ENCODE results near the gene GARRE1. TPM values are rescaled to one million over a fixed set of nuclear protein-coding genes. Genes with fewer than 3 reads are reported as not detected.

The GARRE1 gene
- total and polyA plus RNA-seq, 4 donors: 4.0 to 13.7 (median 9.0) TPM

DNA sequence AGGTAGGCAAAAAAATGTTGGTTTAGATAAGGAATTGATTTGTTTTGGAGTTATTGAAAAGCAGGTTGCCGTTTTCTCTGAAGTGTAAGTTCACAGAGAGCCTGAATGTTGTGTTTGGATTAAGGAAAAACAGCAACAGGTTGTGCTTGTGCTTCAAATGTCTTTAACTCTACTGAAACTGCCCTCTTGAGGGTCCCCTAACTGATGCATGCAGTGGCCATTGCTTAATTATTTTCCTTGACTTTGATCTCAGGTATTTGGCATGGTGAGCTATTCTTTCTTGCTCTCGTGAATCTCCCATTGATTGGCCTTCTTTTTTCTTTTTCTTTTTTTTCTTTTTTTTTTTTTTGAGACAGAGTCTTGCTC, 3.2 kb downstream of the GARRE1 start:
- H3K36me3 ChIP-seq (ENCODE audit: control insufficient read depth in 4 of 4, insufficient read depth in 3 of 4, low read depth in 1 of 4, low read length in 3 of 4): no peaks in the 10 kb centered on the region
- no peak for TF ChIP-seq YY1 (IDR thresholded peaks at IDR 0.05)
- no peak for TF ChIP-seq FOXA1 (IDR thresholded peaks at IDR 0.05)
- TF ChIP-seq, protein P1, sequence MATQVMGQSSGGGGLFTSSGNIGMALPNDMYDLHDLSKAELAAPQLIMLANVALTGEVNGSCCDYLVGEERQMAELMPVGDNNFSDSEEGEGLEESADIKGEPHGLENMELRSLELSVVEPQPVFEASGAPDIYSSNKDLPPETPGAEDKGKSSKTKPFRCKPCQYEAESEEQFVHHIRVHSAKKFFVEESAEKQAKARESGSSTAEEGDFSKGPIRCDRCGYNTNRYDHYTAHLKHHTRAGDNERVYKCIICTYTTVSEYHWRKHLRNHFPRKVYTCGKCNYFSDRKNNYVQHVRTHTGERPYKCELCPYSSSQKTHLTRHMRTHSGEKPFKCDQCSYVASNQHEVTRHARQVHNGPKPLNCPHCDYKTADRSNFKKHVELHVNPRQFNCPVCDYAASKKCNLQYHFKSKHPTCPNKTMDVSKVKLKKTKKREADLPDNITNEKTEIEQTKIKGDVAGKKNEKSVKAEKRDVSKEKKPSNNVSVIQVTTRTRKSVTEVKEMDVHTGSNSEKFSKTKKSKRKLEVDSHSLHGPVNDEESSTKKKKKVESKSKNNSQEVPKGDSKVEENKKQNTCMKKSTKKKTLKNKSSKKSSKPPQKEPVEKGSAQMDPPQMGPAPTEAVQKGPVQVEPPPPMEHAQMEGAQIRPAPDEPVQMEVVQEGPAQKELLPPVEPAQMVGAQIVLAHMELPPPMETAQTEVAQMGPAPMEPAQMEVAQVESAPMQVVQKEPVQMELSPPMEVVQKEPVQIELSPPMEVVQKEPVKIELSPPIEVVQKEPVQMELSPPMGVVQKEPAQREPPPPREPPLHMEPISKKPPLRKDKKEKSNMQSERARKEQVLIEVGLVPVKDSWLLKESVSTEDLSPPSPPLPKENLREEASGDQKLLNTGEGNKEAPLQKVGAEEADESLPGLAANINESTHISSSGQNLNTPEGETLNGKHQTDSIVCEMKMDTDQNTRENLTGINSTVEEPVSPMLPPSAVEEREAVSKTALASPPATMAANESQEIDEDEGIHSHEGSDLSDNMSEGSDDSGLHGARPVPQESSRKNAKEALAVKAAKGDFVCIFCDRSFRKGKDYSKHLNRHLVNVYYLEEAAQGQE (IDR thresholded peaks at IDR 0.05): no peak
- TF ChIP-seq JUND (IDR thresholded peaks at IDR 0.05): no peak
- TF ChIP-seq TAF1 (conservative IDR thresholded peaks at IDR 0.05): no peak
- no peak for TF ChIP-seq ATF3 (IDR thresholded peaks at IDR 0.05)
- no peak for TF ChIP-seq RXRA (IDR thresholded peaks at IDR 0.05)
- no peak for TF ChIP-seq MAX (IDR thresholded peaks at IDR 0.05)
- no peak for TF ChIP-seq EGR1 (IDR thresholded peaks at IDR 0.05; ENCODE audit: low read depth in 2 of 2)
- no peak for TF ChIP-seq RAD21 (IDR thresholded peaks at IDR 0.05)
- no peak for TF ChIP-seq SP1 (IDR thresholded peaks at IDR 0.05)
- no peak for TF ChIP-seq CTCF (IDR thresholded peaks at IDR 0.05; ENCODE audit: low read depth, low read length, missing input control)
- no peak for TF ChIP-seq HNF4A (conservative IDR thresholded peaks at IDR 0.05)
- no peak for TF ChIP-seq FOXA2 (IDR thresholded peaks at IDR 0.05)
- TF ChIP-seq NR2F2 (IDR thresholded peaks at IDR 0.05): no peak
- H3K27me3 ChIP-seq (ENCODE audit: control insufficient read depth in 4 of 4, insufficient read depth in 4 of 4, low read length in 3 of 4): no peaks in the 10 kb centered on the region
- no peak for DNase-seq (ENCODE audit: low spot score)
- H3K4me3 ChIP-seq (ENCODE audit: low read depth in 1 of 3, low read length in 3 of 3): no peak overlapping the region
- H3K9me3 ChIP-seq (ENCODE audit: control insufficient read depth in 4 of 4, low read length in 3 of 4): no peaks in the 10 kb centered on the region
- WGBS: 38% methylated on average over 2 of the region's 2 CpGs
- peaks cover 6 to 26% (median 22%) of the 10 kb centered on the region in 4 donors for H3K4me1 ChIP-seq (ENCODE audit: control insufficient read depth in 4 of 4, insufficient read depth in 4 of 4, low read length in 3 of 4)
- peak overlapping the region in 1 of 2 donors; percentile 41 for H3K27ac ChIP-seq (ENCODE audit: low read depth in 1 of 2, low read length in 2 of 2)
- no peak overlapping the region for H3K9ac ChIP-seq (ENCODE audit: low read depth in 1 of 2, low read length in 2 of 2)

- 86% methylated on average over 3 of the region's 3 CpGs for WGBS
- TF ChIP-seq GABPA (IDR thresholded peaks at IDR 0.05 in 1 of 2, conservative IDR thresholded peaks at IDR 0.05 in 1 of 2) (no peak), CTCF (IDR thresholded peaks at IDR 0.05; ENCODE audit: low read depth, low read length, missing input control) (no peak), EGR1 (IDR thresholded peaks at IDR 0.05; ENCODE audit: low read depth in 2 of 2) (no peak)
- TF ChIP-seq, protein P1 (IDR thresholded peaks at IDR 0.05): peak; percentile 92
- H3K4me1 ChIP-seq (ENCODE audit: control insufficient read depth in 4 of 4, insufficient read depth in 4 of 4, low read length in 3 of 4): peaks cover 6 to 29% (median 25%) of the 10 kb centered on the region in 4 donors
Measured at GRCh38 chr19:34259367-34260095, 5.2 kb downstream of the GARRE1 start.

More at GRCh38 chr19:34259367-34260095, 5.2 kb downstream of the GARRE1 start:
- DNase-seq (ENCODE audit: low spot score): no peak
- Histone ChIP-seq H3K27ac (ENCODE audit: low read depth in 1 of 2, low read length in 2 of 2) (no peak overlapping the region), H3K36me3 (ENCODE audit: control insufficient read depth in 4 of 4, insufficient read depth in 3 of 4, low read depth in 1 of 4, low read length in 3 of 4) (no peaks in the 10 kb centered on the region), H3K4me3 (ENCODE audit: low read depth in 1 of 3, low read length in 3 of 3) (no peak overlapping the region), H3K9ac (ENCODE audit: low read depth in 1 of 2, low read length in 2 of 2) (no peak overlapping the region), H3K9me3 (ENCODE audit: control insufficient read depth in 4 of 4, low read length in 3 of 4) (no peaks in the 10 kb centered on the region), H3K27me3 (ENCODE audit: control insufficient read depth in 4 of 4, insufficient read depth in 4 of 4, low read length in 3 of 4) (no peaks in the 10 kb centered on the region)
